Testis (tissue), 3 donors: ENCODE data around the gene SDK1. TPM values are rescaled to one million over a fixed set of nuclear protein-coding genes. Genes with fewer than 3 reads are reported as not detected.

Experiments used
- DNase-seq: peaks from one replicate; pipeline ENCODE4 v3.0.0-alpha.2; 2019
- H3K27ac ChIP-seq, 2 donors: fragments of 200-600 bp; sonication (generic); one replicate each; pipeline ENCODE4 v1.5.1; 2019
- H3K27me3 ChIP-seq: fragments of 200-600 bp; sonication (generic); one replicate; pipeline ENCODE4 v1.5.1; 2019
- H3K36me3 ChIP-seq: fragments of 200-600 bp; sonication (generic); one replicate; pipeline ENCODE4 v1.5.1; 2017; ENCODE audit warnings: low read depth; ENCODE audit errors: missing control alignments
- H3K4me1 ChIP-seq: fragments of 200-600 bp; sonication (generic); one replicate; pipeline ENCODE4 v1.5.1; 2019
- H3K4me3 ChIP-seq, 2 donors: fragments of 200-600 bp; sonication (generic); one replicate each; pipeline ENCODE4 v1.5.1; 2017 to 2019
- H3K9me3 ChIP-seq: fragments of 200-600 bp; sonication (generic); one replicate; pipeline ENCODE4 v1.5.1; 2017
- POLR2A ChIP-seq: fragments of 450-650 bp; IDR thresholded peaks from one replicate; pipeline ENCODE4 v1.6.1; 2017; ENCODE audit warnings: antibody characterized with exemption, mild to moderate bottlenecking, moderate library complexity
- WGBS, 2 donors: methylation state at CpG; one replicate each; pipeline ENCODE4 v1.1.5; 2018; 5-methylcytosine and 5-hydroxymethylcytosine counted together
- intact Hi-C: fragments of 100-400 bp; cut with DNase I; formaldehyde crosslinking; loops from one replicate; pipeline ENCODE4 v1.15.1; 2023; ENCODE audit warnings: low total_unique reads
- polyA plus RNA-seq: library from polyadenylated mRNA; stranded (reverse); fragments of 350-450 nt; fragmentation: Illumina TruSeq; extraction: RNeasy Lipid Tissue Mini Kit (QIAGEN cat#74804); gene quantifications from one replicate; pipeline ENCODE4 v1.2.3, GENCODE V29; 2014; ENCODE audit warnings: low read depth, low replicate concordance; ENCODE audit not compliant: insufficient read depth
- total RNA-seq, 2 donors: library from RNA; depleted of rRNA; stranded (reverse); fragments of >200 nt; gene quantifications; one replicate each; pipeline ENCODE4 v1.2.3, GENCODE V29; 2016
- TF ChIP-seq, protein P1 (sequence below), 3 experiments: fragments of 450-650 bp in 2 of 3; fragments of 200-600 bp in 1 of 3; sonication (generic) in 1 of 3; IDR thresholded peaks; one replicate each; pipeline ENCODE4 v1.5.1; 2016 to 2019; ENCODE audit warnings: antibody characterized with exemption in 3 of 3, mild to moderate bottlenecking in 2 of 3, moderate library complexity in 1 of 3

The SDK1 gene
- total and polyA plus RNA-seq, 3 donors from 2014 or later, result 20.0 to 36.2 (median 24.9) TPM

DNA sequence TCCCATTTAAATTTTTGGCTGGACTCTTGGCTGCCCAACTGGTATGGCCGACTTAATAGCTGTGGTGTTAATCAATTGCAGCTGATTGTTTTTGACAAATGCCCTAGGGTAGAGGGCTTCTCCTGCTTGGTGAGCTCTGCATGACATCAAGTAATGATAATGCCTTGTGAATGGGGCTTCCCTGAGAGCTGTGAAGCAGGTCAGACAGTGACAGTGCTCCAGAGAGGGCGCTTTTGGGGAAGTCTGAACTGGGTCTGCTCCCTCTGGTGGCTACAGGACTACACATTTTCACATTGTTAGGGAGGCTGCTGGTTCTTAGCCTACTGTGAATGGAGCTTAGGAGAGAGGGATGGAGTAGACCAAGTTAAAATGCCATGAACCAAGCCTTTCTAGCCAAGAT lies 98.8 kb downstream of the SDK1 start:
- Histone ChIP-seq H3K27ac (no peak overlapping the region), H3K36me3 (no peaks in the 10 kb centered on the region), H3K27me3 (no peaks in the 10 kb centered on the region), H3K4me3 (no peak overlapping the region), H3K9me3 (no peaks in the 10 kb centered on the region), H3K4me1 (no peaks in the 10 kb centered on the region)
- DNase-seq, result no peak
- TF ChIP-seq POLR2A, result no peak
- TF ChIP-seq, protein P1, sequence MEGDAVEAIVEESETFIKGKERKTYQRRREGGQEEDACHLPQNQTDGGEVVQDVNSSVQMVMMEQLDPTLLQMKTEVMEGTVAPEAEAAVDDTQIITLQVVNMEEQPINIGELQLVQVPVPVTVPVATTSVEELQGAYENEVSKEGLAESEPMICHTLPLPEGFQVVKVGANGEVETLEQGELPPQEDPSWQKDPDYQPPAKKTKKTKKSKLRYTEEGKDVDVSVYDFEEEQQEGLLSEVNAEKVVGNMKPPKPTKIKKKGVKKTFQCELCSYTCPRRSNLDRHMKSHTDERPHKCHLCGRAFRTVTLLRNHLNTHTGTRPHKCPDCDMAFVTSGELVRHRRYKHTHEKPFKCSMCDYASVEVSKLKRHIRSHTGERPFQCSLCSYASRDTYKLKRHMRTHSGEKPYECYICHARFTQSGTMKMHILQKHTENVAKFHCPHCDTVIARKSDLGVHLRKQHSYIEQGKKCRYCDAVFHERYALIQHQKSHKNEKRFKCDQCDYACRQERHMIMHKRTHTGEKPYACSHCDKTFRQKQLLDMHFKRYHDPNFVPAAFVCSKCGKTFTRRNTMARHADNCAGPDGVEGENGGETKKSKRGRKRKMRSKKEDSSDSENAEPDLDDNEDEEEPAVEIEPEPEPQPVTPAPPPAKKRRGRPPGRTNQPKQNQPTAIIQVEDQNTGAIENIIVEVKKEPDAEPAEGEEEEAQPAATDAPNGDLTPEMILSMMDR (IDR thresholded peaks at IDR 0.05), result no peak
- WGBS, 2 donors, result 56 to 73% methylated on average over 2 of the region's 2 CpGs
- intact Hi-C loops, result no loop called here

GRCh38 chr7:3404501-3404900 lies 103.4 kb downstream of the SDK1 start:
- H3K4me1 ChIP-seq, result no peaks in the 10 kb centered on the region
- H3K36me3 ChIP-seq, result no peaks in the 10 kb centered on the region
- H3K9me3 ChIP-seq, result no peaks in the 10 kb centered on the region
- no peak for DNase-seq
- 78 to 82% methylated on average over 1 of the region's 1 CpG for WGBS, 2 donors
- H3K27ac ChIP-seq, result no peak overlapping the region
- no peak overlapping the region for H3K4me3 ChIP-seq
- intact Hi-C loops, result no loop called here
- H3K27me3 ChIP-seq, result no peaks in the 10 kb centered on the region
- TF ChIP-seq, protein P1 (IDR thresholded peaks at IDR 0.05), result no peak
- TF ChIP-seq POLR2A, result no peak

GRCh38 chr7:3408814-3409595 lies 108.0 kb downstream of the SDK1 start:
- H3K36me3 ChIP-seq, result no peaks in the 10 kb centered on the region
- 86 to 88% methylated on average over 5 of the region's 5 CpGs for WGBS, 2 donors
- no peaks in the 10 kb centered on the region for H3K4me1 ChIP-seq
- H3K4me3 ChIP-seq, result no peak overlapping the region
- DNase-seq, result no peak
- TF ChIP-seq, protein P1 (IDR thresholded peaks at IDR 0.05), result no peak
- no peak for TF ChIP-seq POLR2A
- intact Hi-C loops, result no loop called here
- H3K9me3 ChIP-seq, result no peaks in the 10 kb centered on the region
- no peak overlapping the region for H3K27ac ChIP-seq
- no peaks in the 10 kb centered on the region for H3K27me3 ChIP-seq

- no peak for DNase-seq
- TF ChIP-seq, protein P1 (IDR thresholded peaks at IDR 0.05), result no peak
- TF ChIP-seq POLR2A, result no peak
- H3K4me1 ChIP-seq, result no peaks in the 10 kb centered on the region
- H3K4me3 ChIP-seq, result no peak overlapping the region
- WGBS, 2 donors, result 66 to 81% methylated on average over 2 of the region's 2 CpGs
- intact Hi-C loops, result no loop called here
- H3K36me3 ChIP-seq, result no peaks in the 10 kb centered on the region
- no peaks in the 10 kb centered on the region for H3K9me3 ChIP-seq
- H3K27ac ChIP-seq, result no peak overlapping the region
- H3K27me3 ChIP-seq, result no peaks in the 10 kb centered on the region
Observed at GRCh38 chr7:3412871-3413270, 111.8 kb downstream of the SDK1 start.

DNA sequence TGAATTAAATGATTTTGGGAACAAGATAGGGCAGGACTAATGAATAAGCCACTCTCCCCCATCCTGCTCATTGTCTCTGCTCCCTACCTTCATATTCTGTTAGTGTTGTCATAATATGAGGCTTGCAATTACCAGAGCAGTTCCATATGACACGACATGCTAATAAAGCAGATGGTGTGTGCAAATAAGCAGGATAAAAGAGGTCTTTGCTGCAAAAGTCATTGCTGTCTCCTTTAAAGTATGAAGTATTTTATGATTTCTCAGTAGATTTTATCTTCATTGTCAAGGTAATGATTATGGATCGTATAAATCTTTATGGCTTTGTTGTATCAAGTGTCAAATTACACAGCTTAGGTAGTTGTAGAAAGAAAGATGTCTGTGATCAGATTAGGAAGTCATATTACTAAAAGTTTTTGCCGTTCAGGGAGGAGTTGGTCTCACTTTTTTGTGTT lies 114.8 kb downstream of the SDK1 start:
- Histone ChIP-seq H3K9me3 (no peaks in the 10 kb centered on the region), H3K27ac (no peak overlapping the region), H3K4me3 (no peak overlapping the region), H3K4me1 (no peaks in the 10 kb centered on the region), H3K27me3 (no peaks in the 10 kb centered on the region), H3K36me3 (no peaks in the 10 kb centered on the region)
- intact Hi-C loops, result no loop called here
- TF ChIP-seq POLR2A, result no peak
- WGBS, 2 donors, result 57 to 66% methylated on average over 3 of the region's 3 CpGs
- DNase-seq, result no peak
